SH-SY5Y (cell line): ENCODE results near the gene GPD1L.

Experiments used
- GATA2 ChIP-seq: IDR thresholded peaks from 2 replicates; pipeline ENCODE4 v1.6.1; 2011; ENCODE audit warnings: mild to moderate bottlenecking, low read depth, low read length
- GATA3 ChIP-seq: IDR thresholded peaks from 2 replicates; pipeline ENCODE4 v1.6.1; 2011; ENCODE audit warnings: low read depth, mild to moderate bottlenecking, low read length, moderate library complexity

GRCh38 chr3:32132706-32133105 is 26.3 kb downstream of the GPD1L start:
- TF ChIP-seq GATA3 = no peak
- TF ChIP-seq GATA2 = no peak
